Right forelimb (tissue), 1 donor: ENCODE results near the gene PRDM2.

ENCODE experiments used
- DNase-seq: peaks from one replicate; pipeline ENCODE4 v3.0.0-alpha.2; 2018

The PRDM2 gene

DNA sequence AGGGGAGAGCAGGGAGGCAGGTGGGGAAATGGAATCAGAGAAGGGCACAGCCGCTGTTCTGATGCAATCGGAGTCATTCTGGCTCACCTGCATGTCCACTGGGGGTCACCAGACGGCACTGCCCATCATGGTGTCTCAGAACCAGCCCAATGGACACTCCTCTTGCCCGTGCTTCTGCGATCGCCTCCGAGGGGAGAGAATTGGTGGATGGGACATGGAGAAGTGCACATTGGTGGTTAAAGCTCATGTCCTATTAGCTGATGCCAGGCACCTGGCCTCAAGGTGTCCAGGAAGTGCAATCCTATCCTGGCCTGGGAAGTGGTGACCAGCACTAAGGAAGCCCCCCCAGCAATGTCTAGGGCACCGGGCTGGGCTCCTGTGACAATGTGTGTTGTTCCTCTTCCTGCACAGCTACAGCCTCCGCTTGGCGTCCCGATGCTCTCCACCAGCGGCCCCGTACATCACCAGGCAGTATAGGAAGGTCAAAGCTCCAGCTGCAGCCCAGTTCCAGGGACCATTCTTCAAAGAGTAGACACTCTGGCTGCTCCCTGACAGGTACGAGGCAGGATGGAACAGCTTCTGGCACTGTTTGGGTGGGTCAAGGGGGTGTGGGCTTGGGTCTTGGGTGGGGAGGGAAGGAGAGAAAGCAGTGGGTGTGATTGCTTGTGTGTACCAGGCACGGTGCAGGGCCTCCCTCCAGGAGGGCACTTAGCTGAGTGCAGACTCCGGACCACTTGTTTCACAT is 116.2 kb downstream of the PRDM2 start:
- no peak for DNase-seq

- no peak for DNase-seq
These were observed 117.9 kb downstream of the PRDM2 start for GRCh38 chr1:13817906-13818305.

DNA sequence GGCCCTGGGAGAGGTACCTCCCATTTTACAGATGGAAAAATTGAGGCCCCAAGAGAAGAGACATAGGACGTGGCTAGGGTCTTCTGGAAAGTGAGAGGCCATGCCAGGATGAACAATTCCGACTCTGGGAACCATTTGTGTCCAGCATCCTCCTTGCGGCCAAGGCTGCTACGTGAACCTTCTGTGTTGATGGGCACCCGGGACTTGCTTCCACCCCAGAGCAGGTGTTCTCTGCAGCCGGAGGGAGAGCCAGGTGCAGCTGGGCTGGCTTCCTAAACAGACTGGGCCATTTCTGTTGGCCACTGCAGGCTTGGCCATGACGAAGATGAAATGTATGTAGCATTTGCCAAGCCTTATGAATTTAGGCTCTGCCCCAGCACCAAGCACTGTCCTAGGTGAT is 118.9 kb downstream of the PRDM2 start:
- DNase-seq, result no peak

DNA sequence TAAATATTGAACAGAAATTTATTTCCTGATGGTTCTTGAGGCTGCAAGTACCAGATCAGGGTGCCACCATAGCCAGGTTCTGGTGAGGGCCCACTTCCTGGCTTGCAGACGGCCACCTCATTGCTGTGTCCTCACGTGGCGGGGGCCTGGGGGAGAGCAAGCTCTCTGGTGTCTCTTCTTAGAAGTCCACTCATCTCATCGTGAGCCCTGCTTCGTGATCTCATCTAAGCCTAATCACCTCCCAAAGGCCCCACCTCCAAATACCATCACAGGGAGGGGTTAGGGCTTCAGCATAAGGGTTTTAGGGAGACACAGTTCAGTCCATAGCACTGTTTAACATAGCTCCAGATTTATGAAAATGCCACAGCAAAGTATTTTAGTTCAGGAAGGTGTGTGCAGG is 119.7 kb downstream of the PRDM2 start:
- no peak for DNase-seq

DNA sequence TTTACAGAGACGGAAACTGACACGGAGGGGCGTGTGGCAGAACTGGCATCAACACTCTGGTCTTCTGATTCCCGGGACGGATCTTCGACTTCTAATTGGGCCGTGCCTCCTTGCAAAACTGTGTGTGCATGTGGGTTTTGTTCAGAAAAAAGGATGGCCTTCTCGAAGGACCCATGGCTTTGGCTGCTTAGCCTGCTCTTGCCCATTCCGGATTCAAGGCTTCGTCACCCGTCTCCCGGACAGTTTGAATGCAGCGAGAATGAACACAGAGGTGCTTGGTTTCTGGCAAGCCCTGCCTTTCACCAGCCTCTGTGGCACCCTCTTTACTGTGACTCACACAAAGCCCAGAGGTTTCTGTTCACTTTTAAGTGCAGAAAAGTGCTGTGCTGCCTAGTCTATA is 120.1 kb downstream of the PRDM2 start:
- DNase-seq, result no peak

DNA sequence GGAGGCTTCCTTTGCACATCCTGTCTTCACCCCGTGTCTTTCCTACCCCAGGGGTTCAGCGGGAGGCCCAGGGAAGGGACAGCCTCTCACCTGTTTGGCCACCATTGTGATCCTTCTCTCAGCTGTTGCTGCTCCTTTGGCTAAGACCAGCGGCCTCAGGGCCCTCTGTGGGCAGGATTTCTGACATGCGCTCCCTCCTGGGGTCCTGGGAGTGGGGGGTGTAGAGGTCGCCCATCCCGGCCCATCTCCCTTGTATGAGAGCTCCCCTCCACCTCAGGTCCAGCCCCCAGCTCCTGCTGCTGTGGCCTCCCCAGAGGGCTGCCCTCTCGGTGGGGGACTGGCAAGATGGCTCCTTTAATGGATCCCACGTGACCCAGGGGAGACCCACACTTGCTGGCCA is 120.5 kb downstream of the PRDM2 start:
- DNase-seq, result no peak

DNA sequence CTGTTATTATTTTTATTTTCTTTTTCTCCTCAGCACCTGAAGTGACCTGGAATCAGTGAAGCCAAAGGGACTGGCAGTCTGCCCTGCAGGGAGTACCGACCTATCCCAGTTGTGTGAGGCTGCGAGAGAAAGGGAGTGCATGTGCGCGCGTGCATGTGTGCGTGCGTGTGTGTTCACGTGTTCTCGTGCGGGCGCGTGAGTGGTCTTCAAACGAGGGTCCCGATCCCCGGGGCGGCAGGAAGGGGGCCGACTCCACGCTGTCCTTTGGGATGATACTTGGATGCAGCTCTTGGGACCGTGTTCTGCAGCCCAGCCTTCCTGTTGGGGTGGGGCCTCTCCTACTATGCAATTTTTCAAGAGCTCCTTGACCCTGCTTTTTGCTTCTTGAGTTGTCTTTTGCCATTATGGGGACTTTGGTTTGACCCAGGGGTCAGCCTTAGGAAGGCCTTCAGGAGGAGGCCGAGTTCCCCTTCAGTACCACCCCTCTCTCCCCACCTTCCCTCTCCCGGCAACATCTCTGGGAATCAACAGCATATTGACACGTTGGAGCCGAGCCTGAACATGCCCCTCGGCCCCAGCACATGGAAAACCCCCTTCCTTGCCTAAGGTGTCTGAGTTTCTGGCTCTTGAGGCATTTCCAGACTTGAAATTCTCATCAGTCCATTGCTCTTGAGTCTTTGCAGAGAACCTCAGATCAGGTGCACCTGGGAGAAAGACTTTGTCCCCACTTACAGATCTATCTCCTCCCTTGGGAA is 123.3 kb downstream of the PRDM2 start:
- DNase-seq, result no peak

DNA sequence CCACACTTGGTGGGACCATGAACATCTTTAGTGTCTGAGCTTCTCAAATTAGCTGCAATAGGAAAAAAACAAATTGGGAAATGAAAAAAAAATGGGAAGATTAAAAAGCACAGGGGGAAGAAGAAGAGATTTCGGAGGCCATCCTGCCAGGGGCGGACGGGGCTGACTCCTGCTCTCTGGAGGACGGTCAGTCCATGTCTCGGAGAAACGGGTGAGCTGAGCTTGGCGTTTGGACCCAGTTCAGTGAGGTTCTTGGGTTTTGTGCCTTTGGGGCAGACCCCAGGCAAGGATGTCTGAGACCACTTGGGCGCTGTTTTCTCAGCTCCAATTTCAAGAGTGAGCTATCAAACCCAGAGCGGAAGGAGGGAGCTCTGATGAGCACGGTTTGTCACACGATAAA is 123.9 kb downstream of the PRDM2 start:
- no peak for DNase-seq

DNA sequence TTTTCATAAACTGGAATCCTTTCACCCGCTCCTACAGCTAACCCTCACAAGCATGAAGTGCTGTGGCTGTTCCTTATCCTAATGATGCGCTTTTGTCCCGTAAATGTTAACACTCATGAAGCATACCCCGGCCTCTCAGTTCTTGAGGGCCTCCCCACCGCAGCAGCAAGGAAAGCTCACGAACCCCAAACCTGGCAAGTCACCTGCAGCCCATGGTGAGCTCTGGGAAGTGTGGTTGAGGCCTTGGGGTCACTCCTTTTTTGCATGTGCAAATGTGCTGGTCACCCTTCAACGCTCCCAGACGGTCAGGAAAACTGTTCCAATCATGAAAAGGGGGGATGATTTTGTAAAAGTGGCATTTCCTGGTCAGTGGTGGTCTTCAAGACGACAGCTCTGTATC is 124.6 kb downstream of the PRDM2 start:
- no peak for DNase-seq

DNA sequence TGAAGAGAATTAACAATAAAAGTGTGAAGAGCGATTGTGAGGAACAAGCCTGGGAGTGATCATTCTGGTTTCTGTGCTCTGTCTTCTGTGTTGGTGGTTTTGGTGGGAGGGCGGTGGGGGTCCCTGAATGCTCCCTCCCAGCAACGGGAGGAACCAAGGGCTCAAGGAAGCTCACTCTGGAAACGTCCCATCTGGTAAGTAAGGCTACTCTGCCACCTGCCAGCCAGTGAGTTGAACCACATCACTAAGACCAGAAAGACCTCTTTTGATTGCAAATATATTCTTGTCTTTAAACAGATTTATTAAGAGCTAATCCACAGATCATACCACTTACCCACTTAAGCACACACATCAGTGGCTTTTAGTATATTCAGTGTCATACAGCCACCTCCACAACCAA is 125.0 kb downstream of the PRDM2 start:
- no peak for DNase-seq

- DNase-seq, result no peak
These were observed 126.0 kb downstream of the PRDM2 start for GRCh38 chr1:13826009-13826408.

- no peak for DNase-seq
These were observed 126.6 kb downstream of the PRDM2 start for GRCh38 chr1:13826591-13826990.

DNA sequence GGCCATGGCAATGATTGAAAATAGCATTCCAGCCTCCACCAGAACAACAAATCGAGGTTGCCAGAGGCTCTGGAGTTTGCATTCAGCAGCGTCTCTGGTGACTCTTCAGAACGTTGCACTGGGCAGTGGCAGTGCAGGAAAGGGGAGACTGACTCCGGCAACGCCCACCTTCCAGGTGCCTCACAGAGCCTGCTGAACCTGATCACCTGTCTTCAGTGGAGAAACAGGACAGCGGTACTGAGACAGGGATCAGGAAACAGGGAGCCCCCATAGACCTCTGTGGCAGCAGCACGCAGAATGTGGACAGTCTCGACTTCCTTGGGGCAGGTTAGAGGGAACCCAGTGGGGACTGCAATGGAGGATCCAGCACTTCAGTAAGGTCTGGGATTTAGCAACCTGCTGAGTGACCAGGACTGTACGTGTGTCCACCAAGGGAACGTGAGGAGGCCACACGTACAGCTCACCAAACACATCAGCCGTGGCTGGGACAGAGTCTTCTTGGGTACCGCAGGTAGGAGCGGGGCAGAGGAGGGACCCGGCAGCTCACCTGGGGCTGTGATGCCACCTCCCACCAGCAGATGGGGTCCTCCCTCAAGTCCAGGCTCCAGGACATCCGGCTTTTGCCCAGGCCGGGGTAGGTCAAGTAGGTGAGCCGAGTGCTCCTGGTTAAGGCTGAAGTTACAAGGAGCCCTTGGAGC is 128.6 kb downstream of the PRDM2 start:
- no peak for DNase-seq

GRCh38 chr1:13829152-13829769 is 129.3 kb downstream of the PRDM2 start:
- no peak for DNase-seq

DNA sequence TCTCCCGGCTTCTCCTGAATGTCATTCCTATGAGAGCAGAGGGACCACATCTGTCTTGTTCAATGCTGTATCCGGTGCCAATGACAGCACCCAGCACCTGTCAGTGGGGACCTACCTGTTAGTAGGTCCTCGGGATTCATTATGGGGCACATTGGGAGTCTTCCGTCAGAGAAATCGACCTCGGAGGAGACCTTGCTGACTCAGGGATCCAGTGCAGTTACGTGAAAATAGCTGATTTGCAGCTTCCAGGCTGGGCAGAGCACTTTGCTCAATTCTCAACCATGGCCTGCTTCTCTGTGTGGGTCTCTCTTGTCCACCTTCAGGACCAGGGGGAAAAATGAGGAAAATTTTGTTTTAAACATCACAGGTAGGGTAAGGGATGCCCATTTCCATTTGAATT is 130.2 kb downstream of the PRDM2 start:
- DNase-seq, result no peak

DNA sequence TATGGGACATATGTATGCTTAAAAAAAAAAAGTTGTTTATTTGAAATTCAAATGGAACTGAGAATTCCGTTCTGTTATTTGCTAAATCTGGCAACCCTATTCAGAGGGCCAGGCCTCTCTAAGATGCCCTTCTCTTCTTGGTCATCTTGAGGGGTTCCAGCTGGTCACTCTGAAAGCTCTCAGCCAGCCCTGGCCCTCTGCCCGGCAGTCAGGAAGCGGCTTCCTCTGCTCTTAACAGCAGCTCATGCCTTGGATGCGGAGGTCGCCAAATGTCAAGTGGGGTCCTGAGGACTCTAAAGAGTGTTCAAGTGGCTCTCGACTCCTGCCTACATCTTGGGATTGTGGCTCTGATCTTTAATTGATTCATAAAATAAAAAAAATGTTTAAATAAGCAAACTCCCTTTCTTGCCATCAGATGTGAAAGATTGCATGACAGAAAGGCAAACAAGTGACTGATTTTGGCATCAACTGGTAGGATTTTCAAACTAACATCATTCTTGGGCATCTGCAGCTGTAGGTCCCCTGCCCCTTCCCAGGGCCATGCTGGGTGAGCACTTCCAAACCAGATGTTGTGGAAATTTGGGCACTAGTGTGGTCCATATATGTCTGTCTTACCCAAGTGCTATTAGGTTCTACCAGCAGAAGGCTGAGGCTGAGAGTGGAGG is 130.8 kb downstream of the PRDM2 start:
- DNase-seq, result no peak

DNA sequence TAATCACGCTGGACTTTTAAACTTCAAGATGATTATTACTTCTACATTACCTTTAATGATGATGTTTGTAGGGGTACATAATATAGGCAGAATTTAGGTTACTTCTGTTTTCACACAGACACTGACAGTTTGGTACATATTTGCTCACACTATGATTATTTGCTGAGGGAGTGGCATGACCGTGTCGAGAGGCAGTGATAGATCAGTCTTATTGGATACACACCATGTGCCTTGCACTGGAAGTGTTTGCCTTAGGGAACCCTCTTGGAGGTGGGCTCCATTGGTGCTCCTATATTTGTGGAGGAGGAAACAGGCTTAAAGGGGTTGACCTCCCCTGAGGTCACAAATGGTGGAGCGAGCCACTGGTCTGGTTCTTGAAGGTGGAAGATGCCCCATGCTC is 132.1 kb downstream of the PRDM2 start:
- no peak for DNase-seq

- no peak for DNase-seq
These were observed 132.5 kb downstream of the PRDM2 start for GRCh38 chr1:13832536-13832935.

GRCh38 chr1:13836136-13836535 is 136.1 kb downstream of the PRDM2 start:
- no peak for DNase-seq

- DNase-seq, result no peak
These were observed 136.6 kb downstream of the PRDM2 start for GRCh38 chr1:13836631-13837030.

GRCh38 chr1:13838236-13838635 is 138.2 kb downstream of the PRDM2 start:
- DNase-seq, result no peak

DNA sequence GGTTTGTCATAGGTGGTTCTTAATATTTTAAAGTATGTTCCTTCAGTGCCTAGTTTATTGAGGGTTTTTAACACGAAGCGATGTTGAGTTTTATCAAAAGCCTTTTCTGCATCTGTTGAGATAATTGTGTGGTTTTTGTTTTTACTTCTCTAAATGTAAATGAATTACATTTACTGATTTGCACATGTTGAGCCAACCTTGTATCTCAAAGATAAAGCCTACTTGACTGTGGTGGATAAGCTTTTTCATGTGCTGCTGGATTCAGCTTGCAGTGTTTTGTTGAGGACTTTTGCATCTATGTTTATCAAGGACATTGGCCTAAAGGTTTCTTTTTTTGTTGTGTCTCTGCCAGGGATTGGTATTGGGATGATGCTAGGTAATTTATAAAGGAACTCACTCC is 142.5 kb downstream of the PRDM2 start:
- no peak for DNase-seq

DNA sequence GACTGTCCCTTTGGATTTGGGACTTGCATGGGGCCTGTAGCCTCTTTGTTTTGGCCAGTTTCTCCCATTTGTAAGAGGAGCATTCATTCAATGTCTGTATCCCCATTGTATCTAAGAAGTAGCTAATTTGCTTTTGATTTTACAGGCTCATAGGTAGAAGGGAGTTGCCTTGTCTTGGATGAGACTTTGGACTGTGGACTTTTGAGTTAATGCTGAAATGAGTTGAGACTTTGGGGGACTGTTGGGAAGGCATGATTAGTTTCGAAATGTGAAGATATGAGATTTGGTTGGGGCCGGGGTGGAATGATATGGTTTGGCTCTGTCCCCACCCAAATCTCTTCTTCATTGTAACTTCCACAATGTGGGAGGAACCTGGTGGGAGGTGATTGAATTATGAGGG is 151.7 kb downstream of the PRDM2 start:
- no peak for DNase-seq
